ENCODE data around the gene LARGE1. TPM values are rescaled to one million over a fixed set of nuclear protein-coding genes. Genes with fewer than 3 reads are reported as not detected.

LARGE1 gene
- total RNA-seq, 1 donor = 15.0 TPM

- H3K4me3 ChIP-seq (ENCODE audit: low read depth, low read length) = no peak overlapping the region
- no peak for TF ChIP-seq CTCF (IDR thresholded peaks at IDR 0.05; ENCODE audit: insufficient read depth, low read length)
- DNase-seq (ENCODE audit: low read depth) = no peak
These were observed 596.0 kb downstream of the LARGE1 start for GRCh38 chr22:33324228-33324627.

- TF ChIP-seq CTCF (IDR thresholded peaks at IDR 0.05; ENCODE audit: insufficient read depth, low read length) = no peak
- H3K4me3 ChIP-seq (ENCODE audit: low read depth, low read length) = no peak overlapping the region
- no peak for DNase-seq (ENCODE audit: low read depth)
These were observed 598.8 kb downstream of the LARGE1 start for GRCh38 chr22:33321466-33321865.

GRCh38 chr22:33315954-33316353, 604.3 kb downstream of the LARGE1 start:
- no peak for DNase-seq (ENCODE audit: low read depth)
- TF ChIP-seq CTCF (IDR thresholded peaks at IDR 0.05; ENCODE audit: insufficient read depth, low read length) = no peak
- H3K4me3 ChIP-seq (ENCODE audit: low read depth, low read length) = no peak overlapping the region

- TF ChIP-seq CTCF (IDR thresholded peaks at IDR 0.05; ENCODE audit: insufficient read depth, low read length) = no peak
- no peak overlapping the region for H3K4me3 ChIP-seq (ENCODE audit: low read depth, low read length)
- no peak for DNase-seq (ENCODE audit: low read depth)
These were observed 605.2 kb downstream of the LARGE1 start for GRCh38 chr22:33315117-33315516.

GRCh38 chr22:33314316-33314715, 606.0 kb downstream of the LARGE1 start:
- no peak overlapping the region for H3K4me3 ChIP-seq (ENCODE audit: low read depth, low read length)
- no peak for DNase-seq (ENCODE audit: low read depth)
- no peak for TF ChIP-seq CTCF (IDR thresholded peaks at IDR 0.05; ENCODE audit: insufficient read depth, low read length)

- H3K4me3 ChIP-seq (ENCODE audit: low read depth, low read length) = no peak overlapping the region
- no peak for DNase-seq (ENCODE audit: low read depth)
- TF ChIP-seq CTCF (IDR thresholded peaks at IDR 0.05; ENCODE audit: insufficient read depth, low read length) = no peak
These were observed 617.2 kb downstream of the LARGE1 start for GRCh38 chr22:33303099-33303498.

GRCh38 chr22:33302549-33302948, 617.7 kb downstream of the LARGE1 start:
- no peak for DNase-seq (ENCODE audit: low read depth)
- TF ChIP-seq CTCF (IDR thresholded peaks at IDR 0.05; ENCODE audit: insufficient read depth, low read length) = no peak
- H3K4me3 ChIP-seq (ENCODE audit: low read depth, low read length) = no peak overlapping the region
